ENCODE data around the gene BLOC1S1.
A peak's percentile ranks its signal among the peaks of the same experiment; 100 is the strongest.

BLOC1S1 gene

GRCh38 chr12:55738123-55739024 is 22.5 kb downstream of the BLOC1S1 start:
- peak; percentile 51 for TF ChIP-seq CTCF (IDR thresholded peaks at IDR 0.05; ENCODE audit: low read depth, low read length)
- DNase-seq = peak; percentile 87
- Histone ChIP-seq H3K36me3 (no peaks in the 10 kb centered on the region), H3K9me3 (ENCODE audit: severe bottlenecking) (no peaks in the 10 kb centered on the region), H3K27ac (peak overlapping the region; percentile 84), H3K27me3 (ENCODE audit: insufficient read depth, low read depth, severe bottlenecking) (no peaks in the 10 kb centered on the region), H3K4me3 (ENCODE audit: low read depth, low read length) (peak overlapping the region; percentile 83)

GRCh38 chr12:55739025-55739378 is 23.2 kb downstream of the BLOC1S1 start:
- no peak for TF ChIP-seq CTCF (IDR thresholded peaks at IDR 0.05; ENCODE audit: low read depth, low read length)
- H3K9me3 ChIP-seq (ENCODE audit: severe bottlenecking) = no peaks in the 10 kb centered on the region
- DNase-seq = no peak
- H3K36me3 ChIP-seq = no peaks in the 10 kb centered on the region
- no peak overlapping the region for H3K27ac ChIP-seq
- no peaks in the 10 kb centered on the region for H3K27me3 ChIP-seq (ENCODE audit: insufficient read depth, low read depth, severe bottlenecking)
- no peak overlapping the region for H3K4me3 ChIP-seq (ENCODE audit: low read depth, low read length)

GRCh38 chr12:55741931-55742680 is 26.3 kb downstream of the BLOC1S1 start:
- DNase-seq = no peak
- Histone ChIP-seq H3K27me3 (ENCODE audit: insufficient read depth, low read depth, severe bottlenecking) (no peaks in the 10 kb centered on the region), H3K27ac (peak overlapping the region; percentile 84), H3K9me3 (ENCODE audit: severe bottlenecking) (no peaks in the 10 kb centered on the region), H3K36me3 (peaks cover 6% of the 10 kb centered on the region), H3K4me3 (ENCODE audit: low read depth, low read length) (peak overlapping the region; percentile 51)
- TF ChIP-seq CTCF (IDR thresholded peaks at IDR 0.05; ENCODE audit: low read depth, low read length) = no peak

- H3K4me3 ChIP-seq (ENCODE audit: low read depth, low read length) = peak within 1 kb of the TSS; percentile 79
- no peak for TF ChIP-seq CTCF (IDR thresholded peaks at IDR 0.05; ENCODE audit: low read depth, low read length)
- peak within 1 kb of the TSS; percentile 84 for H3K27ac ChIP-seq
- peaks cover 9% of the 10 kb centered on the region for H3K36me3 ChIP-seq
- DNase-seq = peak; percentile 89
- H3K27me3 ChIP-seq (ENCODE audit: insufficient read depth, low read depth, severe bottlenecking) = no peaks in the 10 kb centered on the region
- no peaks in the 10 kb centered on the region for H3K9me3 ChIP-seq (ENCODE audit: severe bottlenecking)
Observed at GRCh38 chr12:55742719-55743405, 27.0 kb downstream of the BLOC1S1 start, which contains the start of gene GDF11. GDF11 (plus strand) TSS chr12:55743122; CDS start chr12:55743317, 195 bp downstream.

GRCh38 chr12:55743406-55744339 is 27.8 kb downstream of the BLOC1S1 start:
- TF ChIP-seq CTCF (IDR thresholded peaks at IDR 0.05; ENCODE audit: low read depth, low read length) = peak; percentile 21; the same call in 1 of the 2 replicates
- H3K9me3 ChIP-seq (ENCODE audit: severe bottlenecking) = no peaks in the 10 kb centered on the region
- peak; percentile 56 for DNase-seq
- peaks cover 17% of the 10 kb centered on the region for H3K36me3 ChIP-seq
- H3K4me3 ChIP-seq (ENCODE audit: low read depth, low read length) = peak overlapping the region; percentile 79
- H3K27ac ChIP-seq = peak overlapping the region; percentile 80
- H3K27me3 ChIP-seq (ENCODE audit: insufficient read depth, low read depth, severe bottlenecking) = no peaks in the 10 kb centered on the region

Measured in WERI-Rb-1 (cell line).